ENCODE data around the gene RTEL1. TPM values are rescaled to one million over a fixed set of nuclear protein-coding genes. Genes with fewer than 3 reads are reported as not detected.
"Not testable (repeated sequence)": the region's sequence is repeated elsewhere in the genome, so short reads cannot be mapped to it uniquely, and the experiment has no call there.

RTEL1 gene
- total RNA-seq, 2 donors from 2014 or later = 7.3 to 50.4 TPM

- no peak for ATAC-seq
Measured at GRCh38 chr20:63635431-63636141, 22.5 kb upstream of the RTEL1 start.

GRCh38 chr20:63636752-63637628, 21.1 kb upstream of the RTEL1 start:
- ATAC-seq (no peak), DNase-seq (no peak)
- TF ChIP-seq CTCF (IDR thresholded peaks at IDR 0.05) (no peak), POLR2A (IDR thresholded peaks at IDR 0.05) (no peak)
- H3K27me3 ChIP-seq = no peaks in the 10 kb centered on the region
- no peak overlapping the region for H3K4me3 ChIP-seq
- H3K9me3 ChIP-seq = no peaks in the 10 kb centered on the region
- intact Hi-C loops (cut with DNase I) = no loop called here
- WGBS, 2 donors = 65 to 73% methylated on average over 18 to 19 of the region's 19 CpGs
- H3K27ac ChIP-seq = no peak overlapping the region
- no peaks in the 10 kb centered on the region for H3K4me1 ChIP-seq
- H3K36me3 ChIP-seq (replicated peaks in 1 of 2; ENCODE audit: insufficient read depth in 1 of 2, low read depth in 2 of 2) = no peaks in the 10 kb centered on the region

More at GRCh38 chr20:63635431-63636141, 22.5 kb upstream of the RTEL1 start:
- DNase-seq = peak in 1 of 4 donors; percentile 50
- WGBS, 2 donors = 64 to 69% methylated on average over 15 of the region's 15 CpGs
- H3K4me1 ChIP-seq = no peaks in the 10 kb centered on the region
- no peak for TF ChIP-seq POLR2A (IDR thresholded peaks at IDR 0.05)
- TF ChIP-seq CTCF (IDR thresholded peaks at IDR 0.05) = no peak
- intact Hi-C loops (cut with DNase I) = no loop called here
- H3K36me3 ChIP-seq (replicated peaks in 1 of 2; ENCODE audit: insufficient read depth in 1 of 2, low read depth in 2 of 2) = no peaks in the 10 kb centered on the region
- no peak overlapping the region for H3K4me3 ChIP-seq
- H3K9me3 ChIP-seq = no peaks in the 10 kb centered on the region
- no peaks in the 10 kb centered on the region for H3K27me3 ChIP-seq
- peak overlapping the region in 1 of 4 donors; percentile 21 for H3K27ac ChIP-seq

- Histone ChIP-seq H3K9me3 (no peaks in the 10 kb centered on the region), H3K36me3 (replicated peaks in 1 of 2; ENCODE audit: insufficient read depth in 1 of 2, low read depth in 2 of 2) (no peaks in the 10 kb centered on the region), H3K27ac (peak overlapping the region in 2 of 4 donors; percentile 28 to 52), H3K4me3 (no peak overlapping the region), H3K27me3 (no peaks in the 10 kb centered on the region), H3K4me1 (peaks cover 9% of the 10 kb centered on the region)
- 59 to 67% methylated on average over 11 to 15 of the region's 15 CpGs for WGBS, 2 donors
- intact Hi-C loops (cut with DNase I) = no loop called here
- no peak for TF ChIP-seq POLR2A (IDR thresholded peaks at IDR 0.05)
- no peak for TF ChIP-seq CTCF (IDR thresholded peaks at IDR 0.05)
- no peak for ATAC-seq
- DNase-seq = no peak
Measured at GRCh38 chr20:63639093-63639975, 18.8 kb upstream of the RTEL1 start.

- Histone ChIP-seq H3K9me3 (no peaks in the 10 kb centered on the region), H3K4me1 (peaks cover 9% of the 10 kb centered on the region), H3K27me3 (no peaks in the 10 kb centered on the region), H3K4me3 (no peak overlapping the region), H3K36me3 (replicated peaks in 1 of 2; ENCODE audit: insufficient read depth in 1 of 2, low read depth in 2 of 2) (no peaks in the 10 kb centered on the region), H3K27ac (peak overlapping the region in 2 of 4 donors; percentile 5 to 8)
- no peak for DNase-seq
- intact Hi-C loops (cut with DNase I) = no loop called here
- no peak for TF ChIP-seq CTCF (IDR thresholded peaks at IDR 0.05)
- no peak for TF ChIP-seq POLR2A (IDR thresholded peaks at IDR 0.05)
- no peak for ATAC-seq
- 69 to 100% methylated on average over 2 to 7 of the region's 8 CpGs for WGBS, 2 donors
Measured at GRCh38 chr20:63640086-63640485, 18.0 kb upstream of the RTEL1 start.

- H3K9me3 ChIP-seq; H3K4me3 ChIP-seq; H3K27ac ChIP-seq; H3K27me3 ChIP-seq; intact Hi-C loops (cut with DNase I); ATAC-seq; H3K36me3 ChIP-seq (replicated peaks in 1 of 2; ENCODE audit: insufficient read depth in 1 of 2, low read depth in 2 of 2); DNase-seq; H3K4me1 ChIP-seq: not testable (repeated sequence)
- 63% methylated on average over 9 of the region's 17 CpGs; no CpG with 5 or more reads in 1 of the 2 donors for WGBS, 2 donors
Measured at GRCh38 chr20:63640686-63641085, 17.4 kb upstream of the RTEL1 start.

Data from body of pancreas (tissue), 4 donors.